Gastroesophageal sphincter (tissue), 3 donors: ENCODE results near the gene DPEP3.

ENCODE experiments used
- POLR2A ChIP-seq, 2 donors: fragments of 450-650 bp; IDR thresholded peaks; one replicate each; pipeline ENCODE4 v1.6.1; 2017; ENCODE audit warnings: antibody characterized with exemption in 2 of 2, mild to moderate bottlenecking in 2 of 2, moderate library complexity in 1 of 2
- TF ChIP-seq, protein P1 (sequence below), 4 experiments: fragments of 200-600 bp in 2 of 4; fragments of 450-650 bp in 2 of 4; sonication (generic) in 1 of 4; IDR thresholded peaks; one replicate each; pipeline ENCODE4 v1.5.1; 2017 to 2019; ENCODE audit warnings: antibody characterized with exemption in 4 of 4, mild to moderate bottlenecking in 2 of 4, moderate library complexity in 2 of 4

DNA sequence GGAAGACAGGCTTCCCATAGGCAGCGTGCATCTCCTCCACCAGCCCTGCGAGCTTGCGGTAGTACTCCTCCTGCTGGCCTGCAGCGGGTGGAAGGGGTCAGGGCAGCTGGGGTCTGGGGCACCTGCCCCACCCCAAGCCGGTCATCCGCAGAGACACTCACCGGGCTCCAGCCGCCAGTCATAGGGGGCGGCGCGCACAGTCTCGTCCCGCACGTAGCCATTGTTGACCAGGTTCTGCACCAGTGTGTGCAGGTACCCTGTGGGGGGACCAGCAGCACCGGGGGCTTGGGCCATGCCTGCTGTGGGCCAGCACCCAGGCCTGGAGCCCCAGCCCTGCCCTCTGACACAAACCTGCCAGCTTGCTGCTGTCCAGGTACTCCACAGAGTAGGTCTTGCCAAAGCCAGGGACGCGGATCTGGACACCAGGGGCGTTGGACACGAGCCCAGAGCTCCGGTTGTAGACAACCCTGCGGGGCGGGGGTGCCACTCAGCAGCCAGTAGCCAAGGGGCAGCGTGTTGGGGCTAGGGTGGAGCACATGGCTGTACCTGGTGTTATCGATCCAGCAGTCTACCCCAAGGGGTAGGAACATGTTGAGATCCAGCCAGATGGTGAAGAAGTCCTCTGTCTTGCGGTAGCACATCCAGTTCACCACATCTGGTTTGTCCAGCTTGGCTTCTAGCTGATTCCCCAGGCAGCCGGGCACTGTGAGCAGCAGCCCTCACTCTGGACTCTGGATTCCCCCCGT, 37.6 kb downstream of the DPEP3 start:
- peak in 1 of 2 donors; percentile 3 for TF ChIP-seq POLR2A (IDR thresholded peaks at IDR 0.05)
- TF ChIP-seq, protein P1, sequence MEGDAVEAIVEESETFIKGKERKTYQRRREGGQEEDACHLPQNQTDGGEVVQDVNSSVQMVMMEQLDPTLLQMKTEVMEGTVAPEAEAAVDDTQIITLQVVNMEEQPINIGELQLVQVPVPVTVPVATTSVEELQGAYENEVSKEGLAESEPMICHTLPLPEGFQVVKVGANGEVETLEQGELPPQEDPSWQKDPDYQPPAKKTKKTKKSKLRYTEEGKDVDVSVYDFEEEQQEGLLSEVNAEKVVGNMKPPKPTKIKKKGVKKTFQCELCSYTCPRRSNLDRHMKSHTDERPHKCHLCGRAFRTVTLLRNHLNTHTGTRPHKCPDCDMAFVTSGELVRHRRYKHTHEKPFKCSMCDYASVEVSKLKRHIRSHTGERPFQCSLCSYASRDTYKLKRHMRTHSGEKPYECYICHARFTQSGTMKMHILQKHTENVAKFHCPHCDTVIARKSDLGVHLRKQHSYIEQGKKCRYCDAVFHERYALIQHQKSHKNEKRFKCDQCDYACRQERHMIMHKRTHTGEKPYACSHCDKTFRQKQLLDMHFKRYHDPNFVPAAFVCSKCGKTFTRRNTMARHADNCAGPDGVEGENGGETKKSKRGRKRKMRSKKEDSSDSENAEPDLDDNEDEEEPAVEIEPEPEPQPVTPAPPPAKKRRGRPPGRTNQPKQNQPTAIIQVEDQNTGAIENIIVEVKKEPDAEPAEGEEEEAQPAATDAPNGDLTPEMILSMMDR (IDR thresholded peaks at IDR 0.05) = no peak
